H1 (cell line): ENCODE measurements around the gene SLC25A21. TPM values are rescaled to one million over a fixed set of nuclear protein-coding genes. Genes with fewer than 3 reads are reported as not detected.

ENCODE experiments used
- CHD7 ChIP-seq: fragments of 300-600 bp; sonication (generic); IDR thresholded peaks from 2 replicates; pipeline ENCODE4 v1.7.1; 2012; ENCODE audit warnings: low read length, moderate library complexity, mild to moderate bottlenecking, inconsistent platforms; ENCODE audit not compliant: insufficient replicate concordance
- JUND ChIP-seq: IDR thresholded peaks from 2 replicates; pipeline ENCODE4 v1.6.1; 2011; ENCODE audit warnings: mild to moderate bottlenecking, improper control_type of control experiment, low read length
- TBP ChIP-seq: IDR thresholded peaks from 2 replicates; pipeline ENCODE4 v1.6.1; 2011; ENCODE audit warnings: low read depth, low read length, improper control_type of control experiment
- polyA plus RNA-seq, 7 experiments: library from polyadenylated mRNA; depleted of rRNA in 3 of 7; stranded (reverse) in 5 of 7; unstranded in 2 of 7; fragments of >200 nt in 5 of 7; fragments of 200-250 nt in 2 of 7; gene quantifications; 1 replicate in 5 of 7; 2 replicates in 1 of 7; 4 replicates in 1 of 7; pipeline versions ENCODE4 v1.2.1 to v1.2.3, GENCODE V29; 2011 to 2013; ENCODE audit warnings: missing spikeins in 2 of 7, mixed read lengths in 2 of 7
- total RNA-seq: library from RNA; stranded (reverse); fragmentation: NEBNext Ultra II Directional; extraction: Animal tissue kit (Norgen Biotek cat#: 25700); gene quantifications from 2 replicates; pipeline ENCODE4 v1.2.1, GENCODE V29; 2021

Gene SLC25A21
- total and polyA plus RNA-seq, 2 of the 8 experiments (the other 6 are each of a cell fraction or from before 2014, with no cell fraction given): 6.9 to 15.7 TPM

DNA sequence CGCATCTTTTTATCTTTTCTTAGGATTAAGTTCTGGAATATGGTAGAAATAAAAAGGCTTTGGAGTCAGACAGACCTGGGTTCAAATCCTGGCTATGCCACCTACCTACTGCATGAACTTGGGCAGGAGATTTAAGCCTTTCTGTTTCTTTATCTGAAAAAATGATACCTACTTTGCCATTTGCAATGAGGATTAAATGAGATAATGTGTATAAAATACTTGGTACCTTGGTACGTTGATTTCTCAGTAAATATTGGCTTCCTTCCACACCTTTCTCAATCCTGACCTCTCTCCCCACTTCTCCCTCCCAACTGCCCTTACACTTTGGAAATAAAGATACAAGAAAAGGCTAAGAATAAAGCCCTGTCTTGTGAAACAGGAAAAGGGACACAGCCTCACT, 338.1 kb downstream of the SLC25A21 start (continued):
- TF ChIP-seq CHD7: no peak
- no peak for TF ChIP-seq TBP
- TF ChIP-seq JUND: no peak
- TF ChIP-seq, all 59 proteins: peak for 0
